HepG2 (cell line): ENCODE data around the gene MXI1.

Experiments
- KLF16 ChIP-seq, 2 experiments: sonication (generic) in 1 of 2; formaldehyde crosslinking in 1 of 2; IDR thresholded peaks; 2 replicates each; pipeline versions ENCODE4 v1.6.1 to v1.8.0; 2016 to 2023; ENCODE audit warnings: missing genetic modification reagents in 2 of 2, missing compliant biosample characterization in 1 of 2
- PHF21A ChIP-seq: sonication (generic); formaldehyde crosslinking; IDR thresholded peaks from 2 replicates; pipeline ENCODE4 v1.5.0; 2020; ENCODE audit warnings: mild to moderate bottlenecking, missing genetic modification reagents
- ZNF20 ChIP-seq: sonication (generic); formaldehyde crosslinking; IDR thresholded peaks from 2 replicates; pipeline ENCODE4 v1.4.0; 2020; ENCODE audit warnings: mild to moderate bottlenecking, moderate library complexity, missing genetic modification reagents
- ZNF670 ChIP-seq: sonication (generic); formaldehyde crosslinking; IDR thresholded peaks from 2 replicates; pipeline ENCODE4 v1.8.0; 2022; ENCODE audit warnings: mild to moderate bottlenecking, missing genetic modification reagents, borderline replicate concordance

GRCh38 chr10:110296966-110297365 is 89.6 kb downstream of the MXI1 start:
- TF ChIP-seq ZNF20 (CRISPR knock-in tag) (no peak), ZNF670 (CRISPR knock-in tag) (no peak), KLF16 (CRISPR knock-in tag; IDR thresholded peaks at IDR 0.05) (no peak), PHF21A (CRISPR knock-in tag) (no peak)
